Iris pigment epithelial cell (primary cell): ENCODE results near the gene XK.

ENCODE experiments used
- DNase-seq: peaks from one replicate; pipeline ENCODE4 v3.0.0-alpha.2; 2011; ENCODE audit warnings: low read depth

XK gene

DNA sequence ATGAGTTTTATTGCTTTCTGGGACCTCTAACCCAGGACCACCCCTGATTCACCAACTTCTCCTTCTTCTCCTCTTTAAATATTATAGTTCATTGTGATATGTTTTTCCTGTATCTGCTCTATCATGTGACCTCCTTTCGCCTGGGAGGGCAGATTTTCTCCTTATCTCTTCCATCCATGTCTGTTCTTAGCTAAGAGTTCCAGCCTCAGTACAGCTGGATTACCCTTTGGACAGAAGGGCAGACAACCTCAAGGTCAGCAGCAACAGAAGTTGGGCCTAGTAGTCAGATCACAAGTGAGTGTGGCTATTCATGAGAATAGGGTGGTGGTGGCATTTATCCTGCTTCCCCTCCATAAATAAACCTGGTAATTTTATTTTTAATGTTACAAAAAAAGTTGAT is 5.7 kb upstream of the XK start:
- DNase-seq = no peak

GRCh38 chrX:37684426-37684825 is 1.2 kb upstream of the XK start:
- no peak for DNase-seq

GRCh38 chrX:37684973-37685372 is 618 bp upstream of the XK start:
- DNase-seq = no peak

DNA sequence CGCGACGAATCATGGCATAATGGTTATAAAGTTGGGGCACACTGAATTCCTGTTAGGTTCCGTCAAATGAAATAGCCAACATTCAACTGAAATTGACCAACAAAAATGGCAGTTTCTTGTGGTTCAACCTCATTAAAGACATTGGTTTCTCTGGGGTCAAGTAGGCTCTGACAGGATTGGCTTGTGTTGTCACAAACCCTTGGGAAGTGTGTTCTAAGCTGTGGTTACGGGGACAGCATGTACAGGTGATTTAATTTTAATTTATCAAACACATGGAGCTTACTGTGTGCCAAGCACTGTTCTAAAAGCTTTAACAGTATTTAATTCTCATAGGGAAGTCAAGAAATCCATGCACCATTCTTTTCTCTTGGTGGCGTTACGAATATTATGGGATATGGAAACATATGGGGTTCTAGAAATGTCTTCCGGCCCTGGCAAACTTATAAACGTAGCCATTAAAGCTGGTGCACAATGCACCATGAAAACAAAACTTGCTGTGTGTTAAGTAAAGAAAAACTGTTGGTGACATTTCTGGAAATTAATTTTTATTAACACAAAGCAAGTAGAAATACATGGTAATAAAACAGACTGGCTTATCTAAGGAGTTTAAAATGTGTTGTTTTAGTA is 891 bp downstream of the XK start:
- DNase-seq = no peak

- DNase-seq = no peak
Measured at GRCh38 chrX:37686996-37687395, 1.4 kb downstream of the XK start.

GRCh38 chrX:37690119-37690518 is 4.5 kb downstream of the XK start:
- no peak for DNase-seq

GRCh38 chrX:37692918-37693317 is 7.3 kb downstream of the XK start:
- peak; percentile 17 for DNase-seq

DNA sequence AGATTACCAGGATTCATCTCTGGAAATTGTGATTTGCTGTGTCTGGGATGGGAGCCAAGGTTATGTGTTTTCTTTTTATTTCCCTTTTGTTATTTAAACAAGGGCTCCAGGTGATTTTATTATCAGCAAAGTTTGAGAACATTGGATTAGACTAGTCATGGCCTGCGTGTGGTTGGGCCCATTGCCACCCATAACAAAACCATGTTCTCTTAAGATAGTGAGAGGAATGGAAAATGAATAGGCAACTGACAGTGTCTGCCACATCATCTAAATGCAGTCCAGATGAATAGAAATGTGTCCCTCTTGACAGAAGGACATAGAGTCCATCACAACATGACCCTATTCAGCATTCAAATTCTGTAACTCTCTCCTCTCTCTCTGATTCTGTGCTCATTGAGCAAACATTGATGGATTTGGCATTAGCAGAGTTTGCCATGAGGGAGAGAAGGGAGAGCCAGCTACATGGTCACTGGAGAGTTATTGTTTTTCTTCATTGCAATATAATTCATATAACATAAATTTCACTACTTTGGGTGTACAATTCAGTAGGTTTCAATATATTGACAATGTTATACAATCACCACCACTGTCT is 11.7 kb downstream of the XK start:
- peak; percentile 10 for DNase-seq

GRCh38 chrX:37701588-37701987 is 16.0 kb downstream of the XK start:
- no peak for DNase-seq

- DNase-seq = no peak
Measured at GRCh38 chrX:37711991-37712390, 26.4 kb downstream of the XK start.

DNA sequence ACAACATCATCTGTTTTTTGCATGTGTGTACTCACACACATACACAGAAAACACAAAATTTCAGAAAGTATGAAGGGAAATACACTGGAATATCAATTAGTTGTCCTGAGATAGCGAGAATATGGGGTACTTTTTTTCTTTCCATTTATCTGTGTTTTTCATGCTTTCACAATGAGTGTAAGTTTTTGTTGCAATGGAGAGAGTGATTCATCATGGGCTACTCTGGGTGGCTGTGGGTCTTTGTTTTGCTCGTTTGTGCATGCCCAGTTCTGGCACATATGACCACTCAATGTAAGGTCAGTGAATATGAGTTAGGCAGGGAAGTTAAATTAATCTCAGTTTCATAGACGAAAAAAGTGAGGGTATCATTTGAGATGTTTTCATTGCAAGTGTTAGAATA is 26.9 kb downstream of the XK start:
- DNase-seq = peak; percentile 34

DNA sequence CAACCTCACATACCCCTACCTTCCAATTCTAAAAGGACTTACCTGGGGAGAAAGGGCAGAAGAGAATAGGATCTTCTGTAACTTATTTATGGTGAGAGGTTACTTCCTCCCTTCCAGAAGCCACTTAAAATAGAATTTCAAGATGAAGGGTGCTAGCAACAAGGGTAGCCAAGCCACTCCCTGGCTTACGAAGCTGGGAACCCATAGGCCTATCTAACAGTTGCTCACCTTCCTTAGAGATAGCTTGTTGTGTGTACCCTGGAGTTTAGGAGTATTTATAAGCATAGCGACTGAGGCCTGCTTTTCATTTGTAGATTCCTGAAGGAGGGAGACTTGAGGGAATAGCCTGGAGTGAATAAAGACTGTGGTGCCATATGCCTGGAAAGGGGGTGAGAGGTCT is 28.9 kb downstream of the XK start:
- no peak for DNase-seq

DNA sequence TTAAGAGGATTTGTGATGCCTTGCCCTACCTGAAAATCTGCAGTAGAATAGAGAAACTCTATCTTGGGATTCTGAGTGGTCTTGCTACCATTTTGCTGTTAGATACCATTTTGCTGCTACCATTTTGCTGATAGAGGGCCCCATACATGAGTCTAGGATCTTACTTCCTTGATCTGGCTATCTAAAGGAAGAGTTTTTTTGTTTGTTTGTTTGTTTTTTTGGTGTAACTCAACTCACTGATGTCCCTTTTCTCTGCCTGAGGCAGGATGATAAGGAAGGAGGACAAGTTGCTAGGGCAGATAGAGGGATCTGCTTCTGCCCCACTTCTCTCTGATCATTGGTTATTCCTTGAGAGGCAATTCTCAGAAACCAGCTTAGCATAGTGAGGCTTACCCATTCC is 31.0 kb downstream of the XK start:
- DNase-seq = no peak

- no peak for DNase-seq
Measured at GRCh38 chrX:37717708-37718107, 32.1 kb downstream of the XK start.

DNA sequence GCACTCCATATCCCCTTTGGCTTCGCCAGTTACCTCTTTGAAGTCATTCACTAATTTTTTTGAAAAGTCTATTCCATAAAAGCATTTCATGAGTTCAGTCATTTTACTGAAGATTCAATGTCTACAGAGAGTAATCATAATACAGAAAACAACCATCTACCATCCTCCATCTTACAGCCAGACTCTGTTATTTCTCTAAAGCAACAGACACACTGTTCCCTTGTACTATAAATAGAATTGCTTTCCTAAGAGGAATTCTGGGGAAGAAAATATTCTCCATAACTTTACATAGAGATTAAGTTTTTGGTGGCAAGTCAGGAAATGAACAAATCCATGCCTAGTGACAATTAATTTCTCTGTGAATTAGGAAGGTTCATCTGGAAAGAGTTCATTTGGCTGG is 37.0 kb downstream of the XK start:
- DNase-seq = no peak

DNA sequence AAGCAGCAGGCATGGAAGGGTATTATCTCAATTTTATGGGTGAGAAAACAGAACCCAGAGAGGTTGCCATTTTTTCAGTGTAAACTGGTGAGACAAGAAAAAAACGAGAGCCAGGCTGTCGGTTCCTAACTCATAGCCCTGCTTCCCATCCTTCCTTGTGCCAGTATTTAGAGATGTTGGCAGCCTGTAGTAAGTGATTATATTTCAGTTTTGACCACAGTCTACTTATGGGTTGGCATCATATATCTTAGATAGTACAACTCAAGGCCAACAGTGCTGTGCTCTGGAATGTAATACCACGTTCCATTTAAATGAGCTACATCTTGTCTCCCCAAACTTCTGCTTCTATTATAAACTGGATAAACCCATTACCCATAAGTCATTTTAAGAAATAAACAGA is 40.8 kb downstream of the XK start:
- no peak for DNase-seq

GRCh38 chrX:37745354-37745753 is 59.8 kb downstream of the XK start:
- peak; percentile 66 for DNase-seq

- no peak for DNase-seq
Measured at GRCh38 chrX:37745835-37746217, 60.2 kb downstream of the XK start.

DNA sequence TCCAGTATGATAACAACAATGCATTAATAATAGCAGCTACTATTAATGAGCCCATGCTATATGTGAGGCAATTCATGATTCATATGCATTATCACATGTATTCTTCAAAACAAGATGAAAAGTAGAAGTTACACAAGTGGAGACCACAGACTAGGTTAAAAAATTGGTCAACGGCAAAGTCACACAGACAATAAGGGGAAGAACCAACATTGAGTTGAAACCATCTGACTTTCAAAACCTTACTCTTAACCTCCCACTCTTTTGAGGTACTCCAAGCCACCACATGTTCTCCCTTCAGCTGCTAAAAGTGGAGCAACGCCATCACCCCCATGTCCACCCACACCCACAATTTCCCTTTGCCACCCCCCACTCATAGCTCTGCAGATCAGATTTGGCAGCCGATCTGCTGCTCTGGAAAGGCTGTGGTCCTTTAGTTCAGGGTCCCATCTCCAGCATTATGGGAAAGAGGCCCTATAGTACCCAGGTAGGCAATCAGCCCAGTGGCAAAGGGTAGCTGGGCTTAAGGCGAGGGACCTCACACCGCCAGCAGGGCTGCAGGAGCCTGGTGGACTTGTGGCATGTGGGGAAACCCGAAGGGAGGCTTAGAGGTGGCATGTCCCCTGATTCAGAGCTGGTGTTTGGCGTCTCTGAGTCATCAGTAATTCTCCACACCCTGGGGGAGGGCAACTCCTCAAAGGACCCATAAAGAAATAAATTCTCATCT is 60.8 kb downstream of the XK start:
- peak; percentile 6 for DNase-seq

DNA sequence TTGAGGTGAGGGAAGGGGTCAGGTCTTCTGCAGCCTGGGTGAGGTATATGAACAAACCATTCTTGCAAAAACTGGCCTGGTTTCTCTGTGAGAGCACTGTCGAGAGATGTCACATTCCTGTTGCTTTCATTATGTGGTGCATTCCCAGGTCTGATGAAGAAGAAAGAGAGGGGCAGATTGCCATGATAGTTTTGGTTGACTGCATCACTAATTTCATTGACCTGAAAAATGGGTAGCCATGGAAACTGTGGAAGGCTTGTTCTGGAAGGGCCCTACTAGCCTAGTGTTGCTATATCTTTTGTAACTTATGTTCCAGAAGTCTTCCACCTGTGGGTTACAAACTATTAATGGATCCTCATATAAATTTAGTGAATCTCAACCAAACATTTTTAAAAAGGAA is 61.4 kb downstream of the XK start:
- DNase-seq = no peak

DNA sequence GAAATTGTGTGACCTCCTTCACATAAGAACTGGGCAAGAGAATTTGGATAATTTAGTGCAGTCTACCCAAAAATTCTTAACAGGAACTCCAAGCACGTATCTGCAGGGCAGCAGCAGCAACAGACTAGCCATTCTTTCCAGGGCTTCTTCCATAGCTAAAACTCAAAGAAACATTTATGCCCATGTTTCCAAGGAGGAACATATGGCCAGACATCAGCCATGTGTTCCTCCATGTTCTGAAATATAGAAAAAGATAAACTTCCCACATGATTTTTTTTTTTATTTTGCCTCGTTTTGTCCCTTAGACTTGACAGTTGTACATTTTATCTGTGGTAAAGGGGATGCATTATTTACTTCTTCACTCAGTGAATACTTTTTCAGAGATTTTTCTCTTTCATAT is 66.7 kb downstream of the XK start:
- DNase-seq = no peak

DNA sequence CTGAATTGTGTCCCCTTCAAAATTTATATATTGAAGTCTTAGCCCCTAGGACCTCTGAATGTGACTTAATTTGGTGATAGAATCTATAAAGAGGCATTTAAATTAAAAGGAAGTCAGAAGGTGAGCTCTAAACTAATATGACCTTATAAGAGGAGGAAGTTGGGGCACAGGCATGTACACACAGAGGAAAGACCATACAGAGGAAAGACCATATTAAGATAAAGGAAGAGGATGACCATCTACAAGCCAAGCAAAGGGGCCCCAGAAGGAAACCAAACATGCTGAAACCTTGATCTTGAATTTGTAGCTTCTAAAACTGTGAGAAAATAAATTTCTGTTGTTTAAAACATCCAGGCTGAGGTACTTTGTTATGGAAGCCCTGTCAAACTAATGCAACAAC is 67.3 kb downstream of the XK start:
- no peak for DNase-seq

- DNase-seq = no peak
Measured at GRCh38 chrX:37753384-37753783, 67.8 kb downstream of the XK start.

GRCh38 chrX:37754516-37754915 is 68.9 kb downstream of the XK start:
- no peak for DNase-seq
